ENCODE results near the gene NAPSA. TPM values are rescaled to one million over a fixed set of nuclear protein-coding genes. Genes with fewer than 3 reads are reported as not detected.
"Not testable (repeated sequence)": the region's sequence is repeated elsewhere in the genome, so short reads cannot be mapped to it uniquely, and the experiment has no call there.

NAPSA gene
- total RNA-seq, 6 experiments from 2014 or later, result 0.19 to 2.2 (median 1.0) TPM

GRCh38 chr19:50332244-50333038 lies 33.0 kb downstream of the NAPSA start:
- DNase-seq (peak in 1 of 3 donors; percentile 35), ATAC-seq (no peak)
- H3K36me3 ChIP-seq, result no peaks in the 10 kb centered on the region
- no peaks in the 10 kb centered on the region for H3K9me3 ChIP-seq
- WGBS (ENCODE audit: insufficient coverage, low coverage, low lambda C conversion rate, missing lambda C conversion rate), result 30% methylated on average over 14 of the region's 20 CpGs
- peak overlapping the region; percentile 32 to 65 (median 55) for H3K4me3 ChIP-seq
- TF ChIP-seq CTCF (IDR thresholded peaks at IDR 0.05) (no peak), POLR2A (IDR thresholded peaks at IDR 0.05) (no peak)
- intact Hi-C loops (cut with DNase I), result no loop called here
- H3K4me1 ChIP-seq, result peaks cover 0 to 23% (median 1%) of the 10 kb centered on the region in 4 donors
- H3K27me3 ChIP-seq, result no peaks in the 10 kb centered on the region
- H3K27ac ChIP-seq, result peak overlapping the region in 1 of 3 donors; percentile 68

GRCh38 chr19:50331994-50332243 lies 33.5 kb downstream of the NAPSA start:
- DNase-seq (peak in 1 of 3 donors; percentile 41), ATAC-seq (no peak)
- H3K4me3 ChIP-seq, result no peak overlapping the region
- intact Hi-C loops (cut with DNase I), result no loop called here
- H3K36me3 ChIP-seq, result no peaks in the 10 kb centered on the region
- no peak overlapping the region for H3K27ac ChIP-seq
- no peaks in the 10 kb centered on the region for H3K9me3 ChIP-seq
- WGBS (ENCODE audit: insufficient coverage, low coverage, low lambda C conversion rate, missing lambda C conversion rate), result 36% methylated on average over 2 of the region's 2 CpGs
- TF ChIP-seq POLR2A (IDR thresholded peaks at IDR 0.05) (no peak), CTCF (IDR thresholded peaks at IDR 0.05) (no peak)
- peaks cover 0 to 23% (median 1%) of the 10 kb centered on the region in 4 donors for H3K4me1 ChIP-seq
- H3K27me3 ChIP-seq, result no peaks in the 10 kb centered on the region

GRCh38 chr19:50331221-50331993 lies 34.0 kb downstream of the NAPSA start:
- TF ChIP-seq CTCF (IDR thresholded peaks at IDR 0.05), result no peak
- no peak for TF ChIP-seq POLR2A (IDR thresholded peaks at IDR 0.05)
- Histone ChIP-seq H3K4me1 (peaks cover 0 to 23% (median 2%) of the 10 kb centered on the region in 4 donors), H3K9me3 (no peaks in the 10 kb centered on the region), H3K4me3 (peak overlapping the region; percentile 34 to 48 (median 38)), H3K36me3 (no peaks in the 10 kb centered on the region), H3K27ac (no peak overlapping the region), H3K27me3 (no peaks in the 10 kb centered on the region)
- DNase-seq (peak in 1 of 3 donors; percentile 38), ATAC-seq (no peak)
- intact Hi-C loops (cut with DNase I), result no loop called here
- WGBS (ENCODE audit: insufficient coverage, low coverage, low lambda C conversion rate, missing lambda C conversion rate), result 22% methylated on average over 10 of the region's 10 CpGs

GRCh38 chr19:50330365-50331078 lies 34.9 kb downstream of the NAPSA start:
- H3K27ac ChIP-seq, result no peak overlapping the region
- intact Hi-C loops (cut with DNase I), result no loop called here
- peak; percentile 47 to 57 (median 54) for ATAC-seq
- WGBS (ENCODE audit: insufficient coverage, low coverage, low lambda C conversion rate, missing lambda C conversion rate), result 7% methylated on average over 27 of the region's 48 CpGs
- H3K36me3 ChIP-seq, result no peaks in the 10 kb centered on the region
- H3K4me1 ChIP-seq, result peaks cover 0 to 29% (median 6%) of the 10 kb centered on the region in 4 donors
- no peaks in the 10 kb centered on the region for H3K27me3 ChIP-seq
- no peak for TF ChIP-seq CTCF (IDR thresholded peaks at IDR 0.05)
- no peaks in the 10 kb centered on the region for H3K9me3 ChIP-seq
- peak overlapping the region; percentile 34 to 48 (median 38) for H3K4me3 ChIP-seq
- DNase-seq, result peak; percentile 89 to 93 (median 91)

- peak overlapping the region in 1 of 3 donors; percentile 37 for H3K27ac ChIP-seq
- peak overlapping the region in 1 of 3 donors; percentile 9 for H3K4me3 ChIP-seq
- ATAC-seq; H3K27me3 ChIP-seq; H3K9me3 ChIP-seq; H3K36me3 ChIP-seq; intact Hi-C loops (cut with DNase I): not testable (repeated sequence)
- peak in 1 of 3 donors; percentile 58 for DNase-seq
- peaks cover 0 to 29% (median 8%) of the 10 kb centered on the region in 4 donors for H3K4me1 ChIP-seq
- WGBS (ENCODE audit: insufficient coverage, low coverage, low lambda C conversion rate, missing lambda C conversion rate), result 19% methylated on average over 18 of the region's 18 CpGs
Observed at GRCh38 chr19:50329926-50330294, 35.5 kb downstream of the NAPSA start.

Measured in right lobe of liver (tissue), 6 donors.